A549 (cell line): ENCODE measurements around the gene TMC4. TPM values are rescaled to one million over a fixed set of nuclear protein-coding genes. Genes with fewer than 3 reads are reported as not detected.

Experiments
- ATAC-seq, 2 experiments: fragments of 200-7000 bp in 1 of 2; fragments of >200 bp in 1 of 2; cut with Nextera tagmentation in 1 of 2; cut with Tn5 transposase in 1 of 2; 3 replicates each; pipeline versions ENCODE4 v1.8.0 to v1.9.1; 2018 to 2020; ENCODE audit warnings: mild to moderate bottlenecking in 1 of 2, moderate library complexity in 1 of 2
- CTCF ChIA-PET: fragments of 300-600 bp; sonication (Branson Sonifier 250); formaldehyde crosslinking; extraction: SDS; loops from one replicate; lab custom pipeline; 2021; ENCODE audit warnings: antibody characterized with exemption, inconsistent platforms; lab: Yijun Ruan, JAX
- POLR2A ChIA-PET: fragments of 350-600 bp; formaldehyde crosslinking; extraction: SDS; loops from one replicate; lab custom pipeline; 2021; ENCODE audit warnings: antibody characterized with exemption, inconsistent platforms; lab: Yijun Ruan, JAX
- DNase-seq, 2 experiments: peaks; one replicate each; pipeline versions ENCODE4 v3.0.0 to v3.0.0-alpha.2; 2011 to 2016; ENCODE audit warnings: low read depth in 1 of 2, low spot score in 1 of 2
- FAIRE-seq: peaks from 2 replicates; lab custom pipeline; 2011; peaks lifted over from hg19 to GRCh38; lab: Jason Lieb, UNC
- H3K27ac ChIP-seq, 2 experiments: fragments of >200 bp; sonication (Bioruptor Twin); formaldehyde crosslinking; 3 replicates each; pipeline ENCODE4 v1.5.1; 2016 to 2017
- H3K4me1 ChIP-seq: fragments of >200 bp; sonication (Bioruptor Twin); formaldehyde crosslinking; 3 replicates; pipeline ENCODE4 v1.6.1; 2016
- H3K4me2 ChIP-seq: fragments of >200 bp; sonication (Bioruptor Twin); formaldehyde crosslinking; 3 replicates; pipeline ENCODE4 v1.6.1; 2016
- H3K4me3 ChIP-seq: fragments of >200 bp; sonication (Bioruptor Twin); formaldehyde crosslinking; 3 replicates; pipeline ENCODE4 v1.5.1; 2016
- H3K9me3 ChIP-seq: fragments of >200 bp; sonication (Bioruptor Twin); formaldehyde crosslinking; 3 replicates; pipeline ENCODE4 v1.6.1; 2016
- BHLHE40 ChIP-seq: IDR thresholded peaks from 2 replicates; pipeline ENCODE4 v1.6.1; 2012; ENCODE audit warnings: low read depth, low read length, inconsistent platforms
- CHD2 ChIP-seq: fragments of 150-350 bp; IDR thresholded peaks from 2 replicates; pipeline ENCODE4 v1.6.1; 2014; ENCODE audit warnings: low read length; ENCODE audit not compliant: partially characterized antibody
- CHD4 ChIP-seq: fragments of 200-600 bp; sonication (generic); IDR thresholded peaks from 2 replicates; pipeline ENCODE4 v1.6.1; 2016; ENCODE audit warnings: antibody characterized with exemption, mild to moderate bottlenecking, borderline replicate concordance
- E2F6 ChIP-seq: IDR thresholded peaks from 2 replicates; pipeline ENCODE4 v1.6.1; 2012; ENCODE audit warnings: low read depth, borderline replicate concordance
- EHF ChIP-seq: fragments of 250-450 bp; sonication (Bioruptor Pico); IDR thresholded peaks from 2 replicates; pipeline ENCODE4 v1.5.0; 2020; ENCODE audit warnings: mild to moderate bottlenecking
- EHMT2 ChIP-seq: fragments of 200-600 bp; sonication (generic); IDR thresholded peaks from 2 replicates; pipeline ENCODE4 v1.6.1; 2016; ENCODE audit warnings: antibody characterized with exemption, low read depth, mild to moderate bottlenecking, moderate library complexity
- FOSB ChIP-seq: fragments of 250-450 bp; sonication (Bioruptor Pico); IDR thresholded peaks from 2 replicates; pipeline ENCODE4 v1.5.0; 2020; ENCODE audit warnings: mild to moderate bottlenecking, moderate library complexity
- FOSL2 ChIP-seq, 2 experiments: fragments of 450-650 bp in 1 of 2; fragments of >200 bp in 1 of 2; sonication (Bioruptor Twin) in 1 of 2; formaldehyde crosslinking; IDR thresholded peaks; 2 replicates each; pipeline versions ENCODE4 v1.5.0 to v1.6.1; 2016 to 2020; ENCODE audit warnings: mild to moderate bottlenecking in 1 of 2, moderate library complexity in 1 of 2
- HDAC2 ChIP-seq: fragments of 200-600 bp; sonication (generic); IDR thresholded peaks from 2 replicates; pipeline ENCODE4 v1.6.1; 2016
- JUN ChIP-seq, 2 experiments: fragments of >200 bp; sonication (Bioruptor Twin); formaldehyde crosslinking; IDR thresholded peaks; 2 replicates in 1 of 2; 3 replicates in 1 of 2; pipeline ENCODE4 v1.6.1; 2016 to 2017
- KDM1A ChIP-seq: fragments of 200-600 bp; sonication (generic); IDR thresholded peaks from 2 replicates; pipeline ENCODE4 v1.6.1; 2016; ENCODE audit warnings: low read depth, mild to moderate bottlenecking
- KDM5A ChIP-seq: fragments of 200-600 bp; sonication (generic); IDR thresholded peaks from 2 replicates; pipeline ENCODE4 v1.6.1; 2016; ENCODE audit warnings: antibody characterized with exemption, mild to moderate bottlenecking
- NPAS2 ChIP-seq: fragments of 250-450 bp; sonication (Bioruptor Pico); IDR thresholded peaks from 2 replicates; pipeline ENCODE4 v1.8.0; 2022; ENCODE audit warnings: mild to moderate bottlenecking, moderate library complexity, borderline replicate concordance
- PBX3 ChIP-seq: IDR thresholded peaks from 2 replicates; pipeline ENCODE4 v1.6.1; 2012
- RARB ChIP-seq: fragments of 250-450 bp; sonication (Bioruptor Pico); IDR thresholded peaks from 2 replicates; pipeline ENCODE4 v1.8.0; 2021; ENCODE audit warnings: mild to moderate bottlenecking, moderate library complexity
- SMC3 ChIP-seq: fragments of >200 bp; sonication (Bioruptor Twin); formaldehyde crosslinking; IDR thresholded peaks from 3 replicates; pipeline ENCODE4 v1.6.1; 2018; ENCODE audit warnings: inconsistent platforms
- TFCP2L1 ChIP-seq: fragments of 250-450 bp; sonication (Bioruptor Pico); IDR thresholded peaks from 2 replicates; pipeline ENCODE4 v1.5.0; 2021; ENCODE audit warnings: mild to moderate bottlenecking
- TP53 ChIP-seq: fragments of 250-450 bp; sonication (Bioruptor Pico); IDR thresholded peaks from 2 replicates; pipeline ENCODE4 v1.5.0; 2021; ENCODE audit warnings: mild to moderate bottlenecking, moderate library complexity
- ZFP36 ChIP-seq: fragments of 450-650 bp; IDR thresholded peaks from 2 replicates; pipeline ENCODE4 v1.6.1; 2014; ENCODE audit warnings: borderline replicate concordance; ENCODE audit not compliant: partially characterized antibody
- WGBS: methylation state at CpG from one replicate; pipeline ENCODE4 v1.1.6; 2017; ENCODE audit errors: missing lambda C conversion rate; 5-methylcytosine and 5-hydroxymethylcytosine counted together
- polyA plus RNA-seq, 4 experiments: library from polyadenylated mRNA; depleted of rRNA in 3 of 4; stranded (reverse); fragments of >200 nt; fragmentation: RNase III in 1 of 4; extraction: RNeasy Plus Mini Kit Qiagen cat#74134 plus additional on column Dnase treatment in 1 of 4; gene quantifications; 2 replicates in 3 of 4; 3 replicates in 1 of 4; pipeline ENCODE4 v1.2.3, GENCODE V29; 2011 to 2017
- TF ChIP-seq, protein P1 (sequence below): fragments of 450-650 bp; IDR thresholded peaks from 2 replicates; pipeline ENCODE4 v1.6.1; 2014; ENCODE audit warnings: antibody characterized with exemption
- TF ChIP-seq, protein P2 (sequence below): fragments of >200 bp; sonication (Bioruptor Twin); formaldehyde crosslinking; IDR thresholded peaks from 2 replicates; pipeline ENCODE4 v1.6.1; 2016
- TF ChIP-seq, protein P3 (sequence below): fragments of 150-350 bp; IDR thresholded peaks from 2 replicates; pipeline ENCODE4 v1.6.1; 2014; ENCODE audit warnings: low read depth, mild to moderate bottlenecking, low read length

The TMC4 gene
- polyA plus RNA-seq, 2 of the 4 experiments (the other 2 are of a cell fraction), result 0.84 to 0.85 TPM

DNA sequence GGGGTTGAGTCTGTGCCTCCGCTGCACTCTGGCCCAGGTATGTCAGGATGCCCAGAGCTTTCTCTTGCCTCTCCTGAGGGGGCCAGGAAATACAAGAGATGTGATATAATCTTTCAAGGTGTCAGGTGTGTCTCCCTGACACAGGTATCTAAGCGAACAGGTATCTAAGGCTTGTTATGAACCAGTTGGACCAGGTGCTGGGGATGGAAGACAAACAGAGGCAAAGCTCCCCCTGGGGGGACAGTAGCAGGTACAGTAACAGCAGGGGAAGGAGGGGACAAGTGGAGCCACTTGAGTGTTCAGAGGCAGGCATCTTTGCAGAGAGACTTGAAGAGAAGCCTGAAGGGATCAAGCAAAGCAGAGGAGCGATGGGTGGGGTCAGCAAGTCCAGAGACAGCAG lies 16.0 kb downstream of the TMC4 start (continued):
- TF ChIP-seq, protein P1, sequence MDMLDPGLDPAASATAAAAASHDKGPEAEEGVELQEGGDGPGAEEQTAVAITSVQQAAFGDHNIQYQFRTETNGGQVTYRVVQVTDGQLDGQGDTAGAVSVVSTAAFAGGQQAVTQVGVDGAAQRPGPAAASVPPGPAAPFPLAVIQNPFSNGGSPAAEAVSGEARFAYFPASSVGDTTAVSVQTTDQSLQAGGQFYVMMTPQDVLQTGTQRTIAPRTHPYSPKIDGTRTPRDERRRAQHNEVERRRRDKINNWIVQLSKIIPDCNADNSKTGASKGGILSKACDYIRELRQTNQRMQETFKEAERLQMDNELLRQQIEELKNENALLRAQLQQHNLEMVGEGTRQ, result no peak
- TF ChIP-seq CHD2, result no peak
- TF ChIP-seq E2F6, result no peak
- TF ChIP-seq FOSB (CRISPR knock-in tag), result no peak
- no peak for TF ChIP-seq TFCP2L1 (CRISPR knock-in tag)
- no peak for TF ChIP-seq RARB (CRISPR knock-in tag)
- no peak for TF ChIP-seq BHLHE40

GRCh38 chr19:54156490-54156889 lies 16.5 kb downstream of the TMC4 start:
- peaks cover 16% of the 10 kb centered on the region for H3K4me1 ChIP-seq
- WGBS, result 85% methylated on average over 11 of the region's 11 CpGs
- TF ChIP-seq NPAS2 (CRISPR knock-in tag) (no peak), ZFP36 (no peak), SMC3 (no peak), HDAC2 (no peak), EHMT2 (no peak), JUN (IDR thresholded peaks at IDR 0.05) (no peak; a peak in 1 of 5 replicates), FOSL2 (IDR thresholded peaks at IDR 0.05) (no peak), FOSL2 (CRISPR knock-in tag; IDR thresholded peaks at IDR 0.05) (no peak), CHD4 (no peak)
- TF ChIP-seq, protein P2, sequence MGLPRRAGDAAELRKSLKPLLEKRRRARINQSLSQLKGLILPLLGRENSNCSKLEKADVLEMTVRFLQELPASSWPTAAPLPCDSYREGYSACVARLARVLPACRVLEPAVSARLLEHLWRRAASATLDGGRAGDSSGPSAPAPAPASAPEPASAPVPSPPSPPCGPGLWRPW, result no peak
- TF ChIP-seq, protein P3, sequence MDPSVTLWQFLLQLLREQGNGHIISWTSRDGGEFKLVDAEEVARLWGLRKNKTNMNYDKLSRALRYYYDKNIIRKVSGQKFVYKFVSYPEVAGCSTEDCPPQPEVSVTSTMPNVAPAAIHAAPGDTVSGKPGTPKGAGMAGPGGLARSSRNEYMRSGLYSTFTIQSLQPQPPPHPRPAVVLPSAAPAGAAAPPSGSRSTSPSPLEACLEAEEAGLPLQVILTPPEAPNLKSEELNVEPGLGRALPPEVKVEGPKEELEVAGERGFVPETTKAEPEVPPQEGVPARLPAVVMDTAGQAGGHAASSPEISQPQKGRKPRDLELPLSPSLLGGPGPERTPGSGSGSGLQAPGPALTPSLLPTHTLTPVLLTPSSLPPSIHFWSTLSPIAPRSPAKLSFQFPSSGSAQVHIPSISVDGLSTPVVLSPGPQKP, result no peak
- TF ChIP-seq, all 56 proteins: peak for 0
- FAIRE-seq (no peak), ATAC-seq (no peak), DNase-seq (no peak)
- POLR2A ChIA-PET, result interaction anchor here (2.1 kb wide), 1 partner anchor 19 kb away, joined by 14 read pairs; the partner anchor contains the start of gene CNOT3
- Histone ChIP-seq H3K9me3 (no peaks in the 10 kb centered on the region), H3K27ac (no peak overlapping the region), H3K4me2 (no peak overlapping the region), H3K4me3 (no peak overlapping the region)
- CTCF ChIA-PET, result interaction anchor here (1.2 to 2.4 kb wide), 3 partner anchors 12 to 18 kb away, joined by 3 to 8 read pairs (median 4); partner anchors contain the start of gene CNOT3

GRCh38 chr19:54155694-54156093 lies 17.3 kb downstream of the TMC4 start:
- Histone ChIP-seq H3K9me3 (no peaks in the 10 kb centered on the region), H3K4me1 (peaks cover 13% of the 10 kb centered on the region), H3K4me3 (no peak overlapping the region), H3K4me2 (no peak overlapping the region), H3K27ac (no peak overlapping the region)
- TF ChIP-seq PBX3, result no peak
- no peak for TF ChIP-seq TP53 (CRISPR knock-in tag)
- no peak for TF ChIP-seq EHF (CRISPR knock-in tag)
- TF ChIP-seq FOSL2 (IDR thresholded peaks at IDR 0.05), result no peak
- no peak for TF ChIP-seq FOSL2 (CRISPR knock-in tag; IDR thresholded peaks at IDR 0.05)
- TF ChIP-seq KDM5A, result no peak
- no peak for TF ChIP-seq KDM1A
- no peak for TF ChIP-seq ZFP36
- CTCF ChIA-PET, result interaction anchor here (1.2 to 2.4 kb wide), 3 partner anchors 12 to 18 kb away, joined by 3 to 8 read pairs (median 4); partner anchors contain the start of gene CNOT3
- FAIRE-seq (no peak), ATAC-seq (no peak), DNase-seq (no peak)
- POLR2A ChIA-PET, result interaction anchor here (2.1 kb wide), 1 partner anchor 18 kb away, joined by 14 read pairs; the partner anchor contains the start of gene CNOT3
- WGBS, result 95% methylated on average over 19 of the region's 19 CpGs
